ENCODE results near the gene RRN3.
"Not testable (repeated sequence)": the region's sequence is repeated elsewhere in the genome, so short reads cannot be mapped to it uniquely, and the experiment has no call there.

Gene RRN3

DNA sequence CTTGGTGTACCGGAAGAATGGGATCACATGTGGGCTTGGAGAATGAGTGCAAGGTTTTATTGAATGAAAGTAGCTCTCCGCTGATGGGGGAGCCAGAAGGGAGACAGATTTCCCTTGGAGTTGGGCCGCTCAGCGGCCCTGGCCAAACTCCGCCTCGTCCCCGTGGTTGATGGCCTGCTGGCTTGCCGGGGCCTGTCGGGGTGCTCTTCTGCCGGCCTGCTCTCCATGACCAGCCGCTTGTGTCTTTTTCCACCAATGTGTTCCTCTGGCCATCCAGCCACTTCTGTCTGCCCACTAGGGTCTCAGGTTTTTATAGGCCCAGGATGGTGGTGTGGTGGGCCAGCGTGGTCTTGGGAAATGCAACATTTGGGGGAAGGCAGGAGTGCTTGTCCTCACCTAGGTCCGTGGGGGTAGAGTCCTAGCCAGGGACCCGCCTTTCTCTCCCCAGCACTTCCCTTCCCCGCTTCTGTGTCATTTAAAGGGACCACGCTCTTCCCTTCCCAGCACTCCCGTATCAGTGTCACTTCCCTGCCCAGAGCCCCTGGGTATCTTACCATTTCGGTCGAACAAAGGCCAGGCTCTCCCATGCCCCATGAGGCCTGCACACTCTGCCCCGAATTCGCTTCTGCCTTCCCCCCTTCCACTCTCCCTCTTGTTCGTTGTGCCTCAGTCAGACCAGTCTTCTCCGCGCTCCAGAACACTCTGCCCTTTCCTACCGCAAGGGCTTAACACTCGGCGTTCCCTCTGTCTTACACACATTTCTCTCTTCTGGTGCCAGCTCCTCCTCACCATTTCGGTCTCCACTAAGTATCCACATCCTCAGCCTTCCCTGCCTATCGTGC is 66.3 kb downstream of the RRN3 start:
- not testable (repeated sequence) for DNase-seq (ENCODE audit: low read depth in 2 of 2)

DNA sequence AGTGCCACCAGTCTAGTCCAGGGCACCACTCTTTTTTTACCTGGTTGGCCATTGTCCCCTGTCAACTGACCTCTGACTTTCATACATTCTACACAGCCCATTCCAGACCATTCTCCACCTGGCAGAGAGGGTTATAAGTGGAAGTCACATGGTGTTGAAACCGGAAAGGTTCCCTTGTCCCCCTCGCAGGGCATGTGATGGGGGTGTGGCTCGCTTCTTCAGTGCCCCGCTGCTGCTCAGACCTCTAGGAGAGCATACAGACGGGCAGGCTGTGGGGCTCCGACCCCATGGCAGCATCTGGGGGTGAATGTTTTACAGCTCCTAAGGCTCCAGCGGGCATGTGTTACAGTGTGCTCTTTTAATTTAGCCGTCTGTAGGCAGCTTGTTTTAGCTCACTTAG is 67.0 kb downstream of the RRN3 start:
- DNase-seq (ENCODE audit: low read depth in 2 of 2) = not testable (repeated sequence)

DNA sequence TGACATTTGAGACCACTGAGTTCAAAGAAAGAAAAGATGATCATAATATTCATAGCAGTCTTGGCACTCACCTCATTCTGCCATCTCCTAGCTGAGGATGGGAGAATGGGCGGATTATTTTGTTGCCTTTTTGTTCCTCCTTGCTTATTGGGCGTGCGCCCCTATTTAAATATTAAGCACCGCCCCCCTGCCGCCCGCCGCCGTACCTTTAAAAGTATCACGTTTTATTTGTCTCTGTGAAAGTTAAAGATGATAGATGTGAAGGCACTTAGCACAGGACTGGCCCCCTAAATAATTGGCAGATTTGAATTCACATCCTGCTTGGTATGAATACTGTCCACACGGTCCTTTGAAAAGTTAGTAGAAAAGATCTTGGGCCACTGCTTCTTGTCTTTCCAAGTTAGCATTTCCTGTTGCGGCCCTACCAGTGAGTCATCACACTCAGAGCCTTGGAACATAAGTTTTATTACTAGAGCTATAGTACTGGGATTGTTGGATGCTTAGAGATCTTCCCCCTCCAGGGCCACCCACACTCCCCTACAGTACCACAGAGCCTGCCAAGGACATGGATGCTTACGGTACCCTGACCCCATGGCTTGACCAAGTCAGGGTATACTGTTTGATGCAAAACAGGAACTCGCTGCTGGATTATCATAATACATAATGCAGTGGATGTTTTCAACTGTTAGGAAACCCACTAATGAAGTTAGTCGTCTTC is 68.7 kb downstream of the RRN3 start:
- DNase-seq (ENCODE audit: low read depth in 2 of 2) = not testable (repeated sequence)

DNA sequence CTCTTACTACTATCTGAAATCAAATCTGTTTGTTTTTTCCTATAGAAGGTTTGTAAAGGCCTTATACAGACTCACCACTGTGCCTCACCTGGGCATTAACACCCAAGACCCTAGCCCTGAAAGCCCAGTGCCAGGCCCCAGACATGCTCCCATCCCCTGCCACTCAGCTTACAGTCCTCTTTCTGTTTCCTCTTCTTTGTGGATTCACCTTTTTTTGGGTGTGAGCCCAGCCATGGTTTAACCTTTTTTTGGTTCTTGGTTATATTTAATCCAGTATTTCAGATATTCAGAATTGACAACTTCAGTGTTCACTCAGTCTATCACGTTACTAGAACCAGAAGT is 69.2 kb downstream of the RRN3 start:
- DNase-seq (ENCODE audit: low read depth in 2 of 2) = not testable (repeated sequence)

DNA sequence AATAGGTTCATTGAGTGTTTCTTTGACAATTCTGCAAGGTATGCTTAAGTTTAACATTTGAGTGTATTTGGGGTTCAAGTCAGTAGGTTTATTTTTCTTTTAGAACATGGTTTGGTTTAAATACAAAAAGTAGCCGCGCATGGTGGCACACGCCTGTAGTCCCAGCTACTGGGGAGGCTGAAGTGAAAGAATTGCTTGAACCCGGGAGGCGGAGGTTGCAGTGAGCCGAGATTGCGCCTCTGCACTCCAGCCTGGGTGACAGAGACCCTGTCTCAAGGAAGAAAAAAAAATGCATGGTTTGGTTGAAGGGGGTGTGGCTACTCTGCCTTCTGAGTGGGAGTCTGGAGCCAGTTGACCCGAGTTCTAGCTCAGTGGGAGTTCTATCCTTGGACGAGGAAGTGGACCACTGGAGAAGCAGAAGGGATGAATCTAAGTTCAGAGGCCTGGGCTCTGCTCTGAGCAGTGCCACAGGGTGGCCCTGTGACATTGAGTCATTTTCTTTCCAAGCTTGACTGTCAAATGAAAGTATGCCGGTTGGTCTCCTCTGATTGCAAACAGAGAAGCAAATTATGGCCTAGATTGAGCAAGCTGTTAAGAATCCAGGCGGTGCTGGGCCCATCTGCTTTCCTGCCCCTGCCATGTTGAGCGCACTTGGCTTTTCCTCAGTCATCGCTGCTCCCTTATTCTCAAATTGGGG is 70.5 kb downstream of the RRN3 start:
- DNase-seq (ENCODE audit: low read depth in 2 of 2) = not testable (repeated sequence)

DNA sequence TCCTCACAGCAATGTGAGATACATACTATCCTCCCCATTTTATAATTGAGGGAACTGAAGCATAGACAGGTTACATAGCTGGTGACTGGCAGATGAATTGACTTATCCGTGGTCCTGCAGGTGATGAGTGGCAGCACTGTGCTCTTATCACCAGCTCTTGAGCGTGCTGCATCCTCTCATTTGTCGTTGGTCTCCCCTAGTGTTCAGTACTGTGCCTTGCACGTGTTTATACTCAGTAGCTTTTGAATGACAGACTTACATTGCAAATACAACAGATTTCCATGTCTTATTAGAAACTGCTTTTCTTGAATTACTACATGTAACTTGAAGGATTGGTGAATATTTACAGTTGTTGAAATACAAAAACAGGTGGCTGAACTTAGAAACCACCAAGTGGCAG is 71.9 kb downstream of the RRN3 start:
- peak in 1 of 2 donors; percentile 47 for DNase-seq (ENCODE audit: low read depth in 2 of 2)

DNA sequence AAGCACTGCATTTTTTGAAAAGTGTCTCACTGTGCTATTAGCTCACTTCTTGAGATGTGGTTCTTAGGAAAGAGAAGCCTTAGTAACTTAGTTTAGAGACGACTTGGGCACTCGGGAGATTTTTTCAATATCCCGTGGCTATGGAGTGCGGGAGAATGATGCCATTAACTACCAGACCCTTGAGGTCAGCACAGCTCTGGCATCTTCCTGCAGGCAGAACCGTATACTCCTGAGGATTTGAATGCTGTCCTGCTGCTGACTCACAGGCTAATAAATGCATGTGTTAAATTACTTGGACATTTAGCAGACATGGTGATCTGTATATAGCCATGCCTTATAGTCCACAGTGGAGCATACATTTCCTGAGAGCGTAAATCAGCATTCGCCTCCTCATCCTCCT is 72.6 kb downstream of the RRN3 start:
- DNase-seq (ENCODE audit: low read depth in 2 of 2) = not testable (repeated sequence)

DNA sequence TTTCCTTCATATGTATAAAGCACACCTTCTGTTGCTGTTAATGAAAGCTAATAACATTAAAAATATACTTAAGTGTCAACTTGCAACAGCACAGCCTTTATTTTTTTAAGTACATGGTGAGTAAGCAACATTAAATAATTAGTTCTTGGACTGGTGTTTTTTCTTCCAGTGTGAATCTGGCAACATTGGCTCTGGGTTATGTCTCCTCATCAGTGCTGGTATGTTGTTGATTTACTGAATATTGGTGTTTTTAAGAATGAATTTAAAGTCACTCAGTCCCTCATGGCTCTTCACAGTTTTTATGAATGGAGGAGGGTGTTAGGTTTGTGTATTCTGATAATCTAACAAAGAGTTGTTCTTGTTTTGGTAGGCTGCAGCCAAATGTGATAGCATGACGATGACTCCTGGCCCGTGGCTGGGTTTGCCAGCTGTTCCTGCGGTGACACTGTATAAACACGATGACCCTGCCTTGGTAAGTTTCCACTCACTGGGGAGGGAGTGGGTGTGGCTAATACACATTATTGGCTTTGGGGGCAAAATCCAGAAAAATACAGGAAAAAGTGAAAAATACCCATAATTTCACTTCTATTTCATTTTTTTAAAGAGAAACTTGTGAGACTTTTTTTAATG is 77.0 kb downstream of the RRN3 start:
- not testable (repeated sequence) for DNase-seq (ENCODE audit: low read depth in 2 of 2)

DNA sequence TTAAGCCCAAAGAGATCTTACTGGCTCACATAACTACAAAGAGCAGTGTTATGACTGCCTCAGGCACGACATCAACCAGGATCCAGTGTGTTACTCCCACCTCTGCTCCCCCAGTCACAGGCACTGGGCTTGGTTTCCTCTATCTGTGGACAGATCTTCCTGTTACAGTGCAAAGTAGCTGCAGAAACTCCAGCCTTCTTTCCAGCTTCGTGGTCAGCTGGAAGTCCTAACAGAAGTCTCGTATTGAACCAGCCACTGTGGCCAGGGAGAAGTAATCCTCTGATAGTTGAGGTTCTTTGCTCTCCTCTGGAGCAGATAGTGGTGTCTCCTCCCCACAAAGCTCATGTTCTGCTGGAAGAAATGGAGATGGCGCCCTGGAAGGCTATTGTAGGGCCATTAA is 77.7 kb downstream of the RRN3 start:
- not testable (repeated sequence) for DNase-seq (ENCODE audit: low read depth in 2 of 2)

DNA sequence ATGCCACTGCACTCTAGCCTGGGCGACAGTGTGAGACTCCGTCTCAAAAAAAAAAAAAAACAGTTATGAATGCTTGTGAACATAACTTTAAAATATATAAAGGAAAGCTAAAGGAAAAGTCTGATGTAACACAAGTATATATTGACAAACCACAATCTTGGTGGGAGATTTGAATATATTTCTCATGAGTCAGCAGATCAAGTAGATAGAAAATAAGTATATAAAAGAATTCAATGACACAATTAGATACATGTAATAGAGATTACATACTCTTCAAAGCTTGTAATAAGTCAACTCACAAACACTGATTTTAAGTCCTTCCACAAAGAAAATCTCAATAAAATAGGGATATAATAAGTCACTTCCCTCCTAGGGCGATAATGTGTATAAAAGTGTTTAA is 78.4 kb downstream of the RRN3 start:
- DNase-seq (ENCODE audit: low read depth in 2 of 2) = not testable (repeated sequence)

DNA sequence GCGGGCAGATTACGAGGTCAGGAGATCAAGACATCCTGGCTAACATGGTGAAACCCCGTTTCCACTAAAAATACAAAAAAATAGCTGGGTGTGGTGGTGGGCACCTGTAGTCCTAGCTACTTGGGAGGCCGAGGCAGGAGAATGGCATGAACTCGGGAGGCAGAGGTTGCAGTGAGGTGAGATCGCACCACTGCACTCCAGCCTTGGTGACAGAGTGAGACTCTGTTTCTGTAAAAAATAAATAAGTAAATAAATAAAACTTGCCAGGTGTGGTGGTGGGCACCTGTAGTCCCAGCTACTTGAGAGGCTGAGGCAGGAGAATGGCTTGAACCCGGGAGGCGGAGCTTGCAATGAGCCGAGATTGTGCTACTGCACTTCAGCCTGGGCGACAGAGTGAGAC is 81.1 kb downstream of the RRN3 start:
- not testable (repeated sequence) for DNase-seq (ENCODE audit: low read depth in 2 of 2)

All from stimulated activated CD4-positive, alpha-beta T cell treated with anti-CD3 and anti-CD28 coated beads, Interleukin-1b, Interleukin-23, amount 100 ng/mL, for 4 hours (primary cell).